Neural progenitor cell (in vitro differentiated cells): ENCODE results near the gene EMC6.

Experiments used
- CTCF ChIP-seq: fragments of 200-600 bp; sonication (generic); IDR thresholded peaks from 2 replicates; pipeline ENCODE4 v1.5.1; 2017; ENCODE audit warnings: antibody characterized with exemption, mild to moderate bottlenecking
- EZH2 ChIP-seq: fragments of 200-600 bp; sonication (generic); IDR thresholded peaks from 2 replicates; pipeline ENCODE4 v1.6.1; 2017; ENCODE audit warnings: antibody characterized with exemption, mild to moderate bottlenecking, moderate library complexity
- EZH2phosphoT487 ChIP-seq: fragments of 200-600 bp; sonication (generic); IDR thresholded peaks from 2 replicates; pipeline ENCODE4 v1.6.1; 2017; ENCODE audit warnings: antibody characterized with exemption

DNA sequence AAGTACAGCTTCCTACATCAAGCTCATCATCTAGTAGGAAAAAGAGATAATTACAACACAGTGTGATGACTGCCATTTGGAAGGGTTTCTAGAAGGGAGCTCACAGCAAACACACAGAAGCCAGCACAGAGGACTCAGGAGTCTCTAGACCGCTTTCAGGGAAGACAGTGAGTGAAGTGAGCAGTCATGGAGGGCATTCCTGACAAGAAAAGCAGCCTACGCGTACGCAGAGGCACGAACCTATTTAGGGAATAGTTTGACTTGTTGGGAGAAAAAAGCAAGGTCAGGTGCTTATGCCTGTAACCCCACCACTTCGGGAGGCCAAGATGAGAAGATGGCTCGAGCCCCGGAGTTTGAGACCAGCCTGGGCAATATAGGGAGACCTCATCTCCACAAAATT lies 46.7 kb downstream of the EMC6 start:
- TF ChIP-seq CTCF (no peak), EZH2 (no peak), EZH2phosphoT487 (no peak)
